Liver (tissue), 9 donors: ENCODE results near the gene SLC35B4. TPM values are rescaled to one million over a fixed set of nuclear protein-coding genes. Genes with fewer than 3 reads are reported as not detected.

ENCODE experiments used
- DNase-seq: peaks from one replicate; pipeline ENCODE4 v3.0.0-alpha.2; 2017; ENCODE audit warnings: low spot score
- H3K27ac ChIP-seq, 2 donors: one replicate each; pipeline ENCODE4 v1.7.0; 2013; ENCODE audit warnings: inconsistent platforms in 2 of 2, low read length in 2 of 2, control low read depth in 1 of 2, low read depth in 1 of 2, mild to moderate bottlenecking in 1 of 2
- H3K27me3 ChIP-seq, 4 donors: one replicate each; pipeline versions ENCODE4 v1.6.1 to v1.7.0; 2013; ENCODE audit warnings: low read length in 3 of 4, inconsistent platforms in 1 of 4, mild to moderate bottlenecking in 1 of 4, moderate library complexity in 1 of 4; ENCODE audit not compliant: control insufficient read depth in 4 of 4, insufficient read depth in 4 of 4
- H3K36me3 ChIP-seq, 4 donors: one replicate each; pipeline versions ENCODE4 v1.6.1 to v1.7.0; 2013; ENCODE audit warnings: low read length in 3 of 4, mild to moderate bottlenecking in 3 of 4, low read depth in 1 of 4, moderate library complexity in 1 of 4; ENCODE audit not compliant: control insufficient read depth in 4 of 4, insufficient read depth in 3 of 4
- H3K4me1 ChIP-seq, 4 donors: one replicate each; pipeline versions ENCODE4 v1.6.1 to v1.7.0; 2013; ENCODE audit warnings: low read length in 3 of 4, mild to moderate bottlenecking in 3 of 4, moderate library complexity in 1 of 4; ENCODE audit not compliant: control insufficient read depth in 4 of 4, insufficient read depth in 4 of 4
- H3K4me3 ChIP-seq, 3 donors: one replicate each; pipeline versions ENCODE4 v1.6.1 to v1.7.0; 2013; ENCODE audit warnings: low read length in 3 of 3, control low read depth in 1 of 3, low read depth in 1 of 3, mild to moderate bottlenecking in 1 of 3
- H3K9ac ChIP-seq, 2 donors: one replicate each; pipeline ENCODE4 v1.7.0; 2013; ENCODE audit warnings: low read length in 2 of 2, mild to moderate bottlenecking in 2 of 2, moderate library complexity in 2 of 2, control low read depth in 1 of 2, low read depth in 1 of 2
- H3K9me3 ChIP-seq, 4 donors: one replicate each; pipeline versions ENCODE4 v1.6.1 to v1.7.0; 2013; ENCODE audit warnings: low read length in 3 of 4; ENCODE audit not compliant: control insufficient read depth in 4 of 4
- ATF3 ChIP-seq: IDR thresholded peaks from 2 replicates; pipeline ENCODE4 v1.6.1; 2016; ENCODE audit warnings: antibody characterized with exemption
- CTCF ChIP-seq: fragments of 150-350 bp; IDR thresholded peaks from 2 replicates; pipeline ENCODE4 v1.5.1; 2017; ENCODE audit warnings: improper control_type of control experiment, low read depth, low read length; ENCODE audit not compliant: missing input control
- EGR1 ChIP-seq, 2 donors: IDR thresholded peaks; 2 replicates each; pipeline ENCODE4 v1.6.1; 2016 to 2018; ENCODE audit warnings: antibody characterized with exemption in 2 of 2, low read depth in 2 of 2
- FOXA1 ChIP-seq: IDR thresholded peaks from 2 replicates; pipeline ENCODE4 v1.6.1; 2016; ENCODE audit warnings: antibody characterized with exemption
- FOXA2 ChIP-seq: IDR thresholded peaks from 2 replicates; pipeline ENCODE4 v1.6.1; 2016; ENCODE audit warnings: antibody characterized with exemption
- GABPA ChIP-seq, 2 donors: IDR thresholded peaks in 1 of 2; conservative IDR thresholded peaks in 1 of 2; 2 replicates each; pipeline ENCODE4 v1.6.1; 2016; ENCODE audit warnings: antibody characterized with exemption in 2 of 2, mild to moderate bottlenecking in 1 of 2, moderate library complexity in 1 of 2
- HNF4A ChIP-seq, 2 donors: conservative IDR thresholded peaks; 2 replicates each; pipeline ENCODE4 v1.6.1; 2016; ENCODE audit warnings: antibody characterized with exemption in 2 of 2, mild to moderate bottlenecking in 2 of 2
- HNF4G ChIP-seq: IDR thresholded peaks from 2 replicates; pipeline ENCODE4 v1.6.1; 2016; ENCODE audit warnings: antibody characterized with exemption
- JUND ChIP-seq, 2 donors: IDR thresholded peaks; 2 replicates each; pipeline ENCODE4 v1.6.1; 2016; ENCODE audit warnings: antibody characterized with exemption in 2 of 2
- NR2F2 ChIP-seq: IDR thresholded peaks from 2 replicates; pipeline ENCODE4 v1.6.1; 2016; ENCODE audit warnings: antibody characterized with exemption
- RAD21 ChIP-seq, 2 donors: IDR thresholded peaks; 2 replicates each; pipeline ENCODE4 v1.6.1; 2016; ENCODE audit warnings: antibody characterized with exemption in 2 of 2, mild to moderate bottlenecking in 2 of 2
- RXRA ChIP-seq, 2 donors: IDR thresholded peaks; 2 replicates each; pipeline ENCODE4 v1.6.1; 2017 to 2018; ENCODE audit warnings: antibody characterized with exemption in 2 of 2, mild to moderate bottlenecking in 1 of 2
- SP1 ChIP-seq: IDR thresholded peaks from 2 replicates; pipeline ENCODE4 v1.6.1; 2018; ENCODE audit warnings: antibody characterized with exemption, mild to moderate bottlenecking
- TAF1 ChIP-seq: conservative IDR thresholded peaks from 2 replicates; pipeline ENCODE4 v1.6.1; 2016; ENCODE audit warnings: antibody characterized with exemption, mild to moderate bottlenecking
- YY1 ChIP-seq: IDR thresholded peaks from 2 replicates; pipeline ENCODE4 v1.6.1; 2016; ENCODE audit warnings: antibody characterized with exemption, mild to moderate bottlenecking
- ZBTB33 ChIP-seq: IDR thresholded peaks from 2 replicates; pipeline ENCODE4 v1.6.1; 2016; ENCODE audit warnings: antibody characterized with exemption
- WGBS: extraction: QIAGEN DNeasy Blood & Tissue Kit; methylation state at CpG from one replicate; pipeline ENCODE4 v1.1.7; 2013; 5-methylcytosine and 5-hydroxymethylcytosine counted together
- polyA plus RNA-seq, 2 donors: library from polyadenylated mRNA; stranded (reverse) in 1 of 2; unstranded in 1 of 2; fragments of 200-250 nt in 1 of 2; fragments of >200 nt in 1 of 2; fragmentation: Nextera tagmentation in 1 of 2; extraction: Ambion mirVana in 1 of 2; gene quantifications; one replicate each; pipeline versions ENCODE4 v1.2.1 to v1.2.3, GENCODE V29; 2013 to 2015
- total RNA-seq, 2 donors: library from RNA; depleted of rRNA; stranded (reverse); fragments of >200 nt; gene quantifications; one replicate each; pipeline ENCODE4 v1.2.3, GENCODE V29; 2014
- TF ChIP-seq, protein P1 (sequence below): IDR thresholded peaks from 2 replicates; pipeline ENCODE4 v1.6.1; 2016; ENCODE audit warnings: antibody characterized with exemption, mild to moderate bottlenecking
- TF ChIP-seq, protein P2 (sequence below): IDR thresholded peaks from 2 replicates; pipeline ENCODE4 v1.6.1; 2016; ENCODE audit warnings: antibody characterized with exemption
- donor health status: healthy.
- donor health status: healthy.
- donor health status: healthy.
- donor health status: healthy.
- donor health status: healthy.

The SLC35B4 gene
- total and polyA plus RNA-seq, 4 donors = 5.7 to 17.7 (median 8.9) TPM

DNA sequence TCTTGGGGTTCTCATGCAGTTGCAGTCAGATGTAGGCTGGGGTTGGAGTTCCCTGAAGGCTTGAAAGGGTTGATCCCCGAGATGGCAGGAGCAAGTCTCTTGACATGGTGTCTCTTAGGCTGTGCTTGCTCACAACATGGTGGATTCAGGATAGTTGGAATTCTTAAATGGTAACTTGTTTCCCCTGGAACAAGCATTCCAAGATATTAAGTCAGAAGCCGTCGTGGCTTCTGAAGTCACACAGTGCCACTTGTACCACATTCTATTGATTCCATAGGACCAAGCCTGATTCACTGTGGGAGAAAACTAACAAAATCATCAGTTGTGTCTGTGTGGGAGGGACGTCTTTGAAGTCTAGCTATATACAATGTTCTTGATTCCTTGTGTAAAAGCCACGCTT lies 3.5 kb upstream of the SLC35B4 start:
- no peak for DNase-seq
- Histone ChIP-seq H3K36me3 (no peaks in the 10 kb centered on the region), H3K9me3 (no peaks in the 10 kb centered on the region), H3K4me1 (peaks cover 0 to 16% (median 5%) of the 10 kb centered on the region in 4 donors), H3K4me3 (no peak overlapping the region), H3K27me3 (no peaks in the 10 kb centered on the region), H3K27ac (no peak overlapping the region), H3K9ac (no peak overlapping the region)
- TF ChIP-seq, protein P1, sequence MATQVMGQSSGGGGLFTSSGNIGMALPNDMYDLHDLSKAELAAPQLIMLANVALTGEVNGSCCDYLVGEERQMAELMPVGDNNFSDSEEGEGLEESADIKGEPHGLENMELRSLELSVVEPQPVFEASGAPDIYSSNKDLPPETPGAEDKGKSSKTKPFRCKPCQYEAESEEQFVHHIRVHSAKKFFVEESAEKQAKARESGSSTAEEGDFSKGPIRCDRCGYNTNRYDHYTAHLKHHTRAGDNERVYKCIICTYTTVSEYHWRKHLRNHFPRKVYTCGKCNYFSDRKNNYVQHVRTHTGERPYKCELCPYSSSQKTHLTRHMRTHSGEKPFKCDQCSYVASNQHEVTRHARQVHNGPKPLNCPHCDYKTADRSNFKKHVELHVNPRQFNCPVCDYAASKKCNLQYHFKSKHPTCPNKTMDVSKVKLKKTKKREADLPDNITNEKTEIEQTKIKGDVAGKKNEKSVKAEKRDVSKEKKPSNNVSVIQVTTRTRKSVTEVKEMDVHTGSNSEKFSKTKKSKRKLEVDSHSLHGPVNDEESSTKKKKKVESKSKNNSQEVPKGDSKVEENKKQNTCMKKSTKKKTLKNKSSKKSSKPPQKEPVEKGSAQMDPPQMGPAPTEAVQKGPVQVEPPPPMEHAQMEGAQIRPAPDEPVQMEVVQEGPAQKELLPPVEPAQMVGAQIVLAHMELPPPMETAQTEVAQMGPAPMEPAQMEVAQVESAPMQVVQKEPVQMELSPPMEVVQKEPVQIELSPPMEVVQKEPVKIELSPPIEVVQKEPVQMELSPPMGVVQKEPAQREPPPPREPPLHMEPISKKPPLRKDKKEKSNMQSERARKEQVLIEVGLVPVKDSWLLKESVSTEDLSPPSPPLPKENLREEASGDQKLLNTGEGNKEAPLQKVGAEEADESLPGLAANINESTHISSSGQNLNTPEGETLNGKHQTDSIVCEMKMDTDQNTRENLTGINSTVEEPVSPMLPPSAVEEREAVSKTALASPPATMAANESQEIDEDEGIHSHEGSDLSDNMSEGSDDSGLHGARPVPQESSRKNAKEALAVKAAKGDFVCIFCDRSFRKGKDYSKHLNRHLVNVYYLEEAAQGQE = no peak
- TF ChIP-seq ZBTB33 = no peak
- no peak for TF ChIP-seq TAF1
- TF ChIP-seq SP1 = no peak
- TF ChIP-seq YY1 = no peak
- no peak for TF ChIP-seq HNF4G
- TF ChIP-seq EGR1 (IDR thresholded peaks at IDR 0.05; ENCODE audit: low read depth in 2 of 2) = no peak
- TF ChIP-seq, protein P2, sequence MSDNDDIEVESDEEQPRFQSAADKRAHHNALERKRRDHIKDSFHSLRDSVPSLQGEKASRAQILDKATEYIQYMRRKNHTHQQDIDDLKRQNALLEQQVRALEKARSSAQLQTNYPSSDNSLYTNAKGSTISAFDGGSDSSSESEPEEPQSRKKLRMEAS = no peak
- TF ChIP-seq FOXA1 = no peak
- TF ChIP-seq NR2F2 = no peak
- no peak for TF ChIP-seq GABPA (IDR thresholded peaks at IDR 0.05 in 1 of 2, conservative IDR thresholded peaks at IDR 0.05 in 1 of 2)
- TF ChIP-seq RAD21 (IDR thresholded peaks at IDR 0.05) = no peak
- no peak for TF ChIP-seq CTCF
- TF ChIP-seq HNF4A (conservative IDR thresholded peaks at IDR 0.05) = no peak
- TF ChIP-seq FOXA2 = no peak
- no peak for TF ChIP-seq ATF3
- TF ChIP-seq JUND (IDR thresholded peaks at IDR 0.05) = no peak
- WGBS = 89% methylated on average over 5 of the region's 5 CpGs

DNA sequence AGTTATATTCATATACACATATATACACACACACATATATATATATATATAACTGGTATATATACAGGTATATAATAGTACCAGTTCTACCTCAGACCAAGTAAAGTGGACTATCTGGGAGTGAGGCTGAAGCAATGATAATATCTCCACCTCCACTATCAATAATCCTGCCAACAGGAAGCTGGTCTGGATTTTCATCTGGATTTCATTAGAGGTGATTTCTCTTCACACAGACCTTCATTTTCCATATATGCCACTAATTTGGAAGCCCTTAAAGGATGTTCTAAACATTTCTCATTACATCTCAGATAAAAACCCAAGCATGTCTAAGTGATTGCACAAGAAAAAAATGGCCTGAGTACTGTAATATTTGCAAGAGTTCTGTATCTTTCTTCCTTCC lies 1.7 kb upstream of the SLC35B4 start:
- H3K9me3 ChIP-seq = no peaks in the 10 kb centered on the region
- no peak overlapping the region for H3K4me3 ChIP-seq
- H3K9ac ChIP-seq = no peak overlapping the region
- TF ChIP-seq RAD21 (IDR thresholded peaks at IDR 0.05) (no peak), ATF3 (no peak), RXRA (IDR thresholded peaks at IDR 0.05) (no peak), CTCF (no peak), FOXA2 (no peak)
- TF ChIP-seq, protein P2 = no peak
- peaks cover 0 to 20% (median 8%) of the 10 kb centered on the region in 4 donors for H3K4me1 ChIP-seq
- no peak for DNase-seq
- H3K27ac ChIP-seq = no peak overlapping the region
- no peaks in the 10 kb centered on the region for H3K36me3 ChIP-seq
- H3K27me3 ChIP-seq = no peaks in the 10 kb centered on the region
